NOMO-1 treated with DMSO at 0.1 percent for 48 hours (cell line): ENCODE data around the gene MAFB.

ENCODE experiments used
- DNase-seq: peaks from one replicate; lab custom pipeline; 2025; ENCODE audit not compliant: unreplicated experiment; lab: John Stamatoyannopoulos, UW

The MAFB gene

DNA sequence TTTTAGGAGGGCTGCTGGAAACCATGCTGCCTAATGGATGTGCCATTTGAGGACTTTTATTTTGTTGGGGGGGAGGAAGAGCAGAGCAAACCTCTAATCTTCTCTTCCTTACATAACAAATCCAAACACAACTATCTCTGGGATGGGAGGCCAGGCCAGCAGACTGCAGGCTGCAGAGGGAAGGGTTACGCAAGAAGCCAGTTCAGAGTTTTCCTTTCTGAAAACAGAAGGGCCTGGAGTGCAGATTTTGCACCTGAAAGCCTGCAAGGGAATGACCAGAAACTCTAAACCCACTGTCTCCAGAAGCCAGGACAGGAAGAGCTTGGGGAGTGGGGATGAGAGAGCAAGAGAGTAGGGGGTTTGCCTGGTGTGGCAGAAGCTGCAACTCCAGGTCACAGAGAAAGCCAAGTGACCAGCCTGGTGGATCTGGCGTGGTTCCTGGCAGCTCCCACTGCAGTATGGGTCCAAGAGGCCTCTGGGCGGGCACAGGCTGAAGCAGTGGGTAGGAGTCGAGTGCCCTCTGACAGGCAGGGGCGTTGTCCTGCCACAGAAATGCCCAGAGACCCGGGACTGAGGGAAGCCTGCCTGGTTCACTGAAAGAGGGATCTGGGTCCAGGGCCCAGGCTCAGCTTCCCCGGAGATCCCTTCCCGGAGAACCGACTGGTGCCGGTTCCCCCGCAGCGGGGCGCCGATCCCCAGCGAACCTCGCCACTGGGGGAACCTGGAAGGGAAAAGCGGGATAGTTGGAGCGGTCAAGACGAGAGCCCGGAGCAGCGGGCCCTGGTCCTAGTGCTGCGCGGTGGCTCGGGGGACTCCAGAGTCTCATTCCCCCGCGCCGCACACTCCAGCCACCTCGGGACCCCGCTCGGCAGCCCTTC is 6.7 kb downstream of the MAFB start:
- DNase-seq: no peak

DNA sequence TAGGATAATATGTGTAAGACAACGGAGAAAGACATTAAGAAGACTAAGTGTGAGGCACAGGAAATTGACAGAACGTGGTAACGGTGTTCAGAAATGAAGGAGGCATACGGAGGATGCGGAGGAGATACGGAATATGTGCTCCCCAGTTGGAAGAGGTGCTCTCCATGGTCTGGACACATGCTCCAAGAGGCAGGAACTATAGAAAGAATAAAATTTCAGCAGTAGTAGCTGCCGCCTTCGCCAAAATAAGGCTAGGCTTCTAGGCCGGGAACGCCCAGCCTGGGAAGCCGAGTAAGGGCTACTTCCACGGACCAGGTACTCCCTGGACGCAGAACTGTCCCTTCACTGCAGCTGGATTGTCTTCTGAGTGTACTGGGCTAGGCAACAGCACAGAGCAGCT is 7.4 kb downstream of the MAFB start:
- DNase-seq: no peak

DNA sequence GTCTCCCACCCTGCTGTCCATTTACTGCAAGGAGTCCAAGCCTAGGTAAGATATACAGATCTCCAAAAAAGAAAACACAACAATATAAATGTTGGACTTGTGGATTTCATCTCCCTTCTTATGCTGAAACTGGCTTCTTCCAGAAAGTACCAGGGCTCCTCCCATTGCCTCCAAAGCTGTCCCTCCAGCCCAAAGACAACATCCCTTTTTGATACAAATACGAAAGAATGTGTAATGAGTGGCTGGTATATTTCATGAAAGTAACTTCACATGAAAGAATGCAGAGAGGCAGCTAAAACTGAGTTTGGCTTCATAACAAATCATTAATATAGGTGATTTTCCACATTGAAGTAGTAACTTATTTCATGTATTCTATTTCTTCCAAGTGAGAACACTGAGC is 7.9 kb downstream of the MAFB start:
- DNase-seq: no peak

DNA sequence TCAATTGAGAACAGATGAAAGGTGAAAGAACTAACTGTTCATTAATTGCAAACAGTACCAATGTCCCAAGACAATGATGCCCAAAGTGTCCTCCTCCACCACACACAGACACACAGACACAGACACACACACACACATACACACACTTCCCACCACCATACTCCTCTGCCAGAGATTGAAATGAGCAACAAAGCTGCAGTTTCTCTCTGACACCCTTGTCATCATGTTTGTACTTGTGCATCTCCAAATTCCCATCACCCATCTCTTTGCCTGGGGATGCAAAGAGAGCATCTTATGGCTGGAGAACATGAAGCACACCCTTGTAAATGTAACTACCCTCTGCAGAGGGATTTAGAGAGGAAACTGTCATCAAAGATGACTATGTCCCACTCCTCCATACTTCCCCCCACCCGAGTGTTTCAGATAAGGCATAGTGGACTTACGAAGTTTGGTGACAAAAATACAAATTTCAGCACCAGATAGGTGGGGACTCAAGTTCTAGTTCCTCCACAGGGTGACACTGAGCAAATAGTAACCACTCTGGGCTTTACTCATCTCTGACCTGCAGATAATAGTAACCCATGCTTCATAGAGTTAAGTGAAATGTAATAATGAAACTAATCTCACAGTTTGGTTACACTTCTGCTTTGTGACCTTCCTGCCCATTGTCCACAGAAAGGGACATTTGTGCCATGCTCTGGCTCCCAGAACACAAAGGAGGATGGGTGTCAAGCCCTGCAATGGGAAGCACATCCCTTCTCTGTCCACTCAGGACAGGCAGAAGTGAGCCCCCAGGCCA is 8.7 kb downstream of the MAFB start:
- peak; percentile 36 for DNase-seq

DNA sequence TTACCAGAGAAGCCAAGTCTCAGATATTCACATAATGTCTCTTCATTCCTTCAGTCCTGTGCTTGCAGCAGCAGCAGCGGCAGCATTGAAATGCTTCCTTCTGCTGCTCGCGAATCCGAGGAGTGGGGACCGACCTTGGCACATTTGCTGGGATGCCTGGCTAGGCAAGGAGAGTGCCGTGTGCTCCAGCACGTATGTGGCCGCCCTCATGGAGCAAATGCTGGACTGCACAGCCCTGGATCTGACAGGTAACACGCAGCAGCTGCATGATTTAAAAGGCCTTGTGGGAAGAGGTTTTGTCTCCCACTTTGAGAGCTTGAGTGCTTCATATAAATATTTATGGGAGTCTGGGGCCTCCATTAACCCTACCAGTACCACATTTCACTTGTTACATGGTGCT is 9.9 kb downstream of the MAFB start:
- no peak for DNase-seq

DNA sequence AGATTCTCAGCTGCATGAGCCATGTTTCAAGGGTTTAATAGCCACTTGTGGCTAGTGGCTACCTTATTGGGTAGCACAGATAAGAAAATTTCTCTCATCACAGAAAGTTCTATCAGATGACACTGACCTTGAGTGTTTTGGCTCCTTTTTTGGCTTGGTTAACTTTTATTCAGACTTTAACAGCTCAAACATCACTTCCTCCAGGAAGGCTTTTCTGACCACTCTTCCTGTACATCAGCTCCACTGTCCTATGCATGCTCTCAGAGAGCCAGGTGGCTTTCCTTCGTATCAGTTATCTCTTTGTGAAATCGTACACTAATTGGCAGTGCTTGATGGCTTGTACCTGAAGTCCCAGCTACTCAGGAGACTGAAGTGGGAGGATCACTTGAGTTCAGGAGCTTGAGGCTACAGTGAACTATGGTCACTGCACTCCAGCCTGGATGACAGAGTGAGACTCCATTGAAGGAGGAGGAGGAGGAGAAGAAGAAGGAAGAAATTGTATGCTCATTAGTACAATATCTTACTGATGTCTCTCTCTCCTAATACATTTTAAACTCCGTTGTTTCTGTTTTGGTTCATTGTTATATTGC is 10.7 kb downstream of the MAFB start:
- DNase-seq: no peak

DNA sequence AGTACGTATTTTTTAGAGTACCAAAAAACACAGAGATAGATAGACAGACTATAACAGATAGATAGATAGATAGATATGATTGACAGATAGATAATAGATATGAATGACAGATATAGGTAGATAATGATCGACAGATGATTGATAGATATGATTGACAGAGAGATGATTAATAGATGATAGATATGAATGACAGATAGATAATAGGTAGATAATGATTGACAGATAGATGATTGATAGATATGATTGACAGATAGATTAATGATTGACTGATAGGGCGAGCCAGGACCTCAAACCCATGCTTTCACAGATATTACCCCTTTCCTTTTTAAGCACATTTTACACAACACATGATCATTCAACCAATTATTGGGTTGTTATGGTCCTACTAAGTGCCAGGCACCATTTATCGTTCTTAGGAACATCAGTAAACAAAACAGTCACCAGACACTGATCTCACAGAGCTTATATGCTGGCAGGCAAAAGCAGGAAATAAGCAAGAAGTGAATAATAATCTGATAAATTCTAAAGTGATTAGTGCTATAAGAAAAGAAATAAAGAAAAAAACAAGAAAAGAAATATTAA is 11.6 kb downstream of the MAFB start:
- DNase-seq: no peak

DNA sequence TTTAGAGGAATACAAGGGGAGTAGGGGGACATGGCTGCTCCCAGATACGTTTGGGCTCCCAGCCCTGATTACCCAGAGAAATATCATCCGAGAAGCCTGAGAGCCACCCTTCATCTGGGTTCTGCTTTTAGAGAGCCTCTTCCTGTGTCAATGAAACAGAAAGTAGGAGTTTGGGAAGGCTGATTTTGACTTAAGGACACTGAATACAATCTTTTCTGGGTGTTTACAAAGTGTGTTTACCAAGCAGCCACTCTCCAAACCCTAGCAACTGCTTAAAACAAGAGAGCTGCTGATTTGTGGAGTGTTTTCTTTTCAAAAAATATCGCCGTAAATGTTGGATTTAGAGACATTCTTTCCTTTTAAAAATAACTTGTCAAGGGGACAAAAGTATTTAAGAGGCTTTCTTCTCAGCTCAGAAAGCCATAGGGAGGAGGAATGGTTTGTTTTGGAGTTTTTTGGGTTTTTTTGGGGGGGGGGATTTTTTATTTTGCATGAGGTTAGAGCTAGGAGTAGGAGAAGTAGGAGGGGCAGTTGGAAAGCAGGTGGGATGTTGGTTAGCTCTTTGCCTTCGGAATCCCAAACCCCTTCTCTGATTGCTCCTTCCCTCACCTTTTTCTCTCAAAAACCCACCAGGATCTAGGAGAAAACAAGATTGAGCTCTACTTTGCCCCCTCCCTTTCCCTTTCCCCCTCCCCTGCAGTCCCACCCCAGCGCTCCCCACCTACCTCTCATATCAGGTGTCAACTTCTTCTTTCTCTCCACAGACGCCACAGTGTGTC is 12.4 kb downstream of the MAFB start:
- DNase-seq: peak; percentile 11

DNA sequence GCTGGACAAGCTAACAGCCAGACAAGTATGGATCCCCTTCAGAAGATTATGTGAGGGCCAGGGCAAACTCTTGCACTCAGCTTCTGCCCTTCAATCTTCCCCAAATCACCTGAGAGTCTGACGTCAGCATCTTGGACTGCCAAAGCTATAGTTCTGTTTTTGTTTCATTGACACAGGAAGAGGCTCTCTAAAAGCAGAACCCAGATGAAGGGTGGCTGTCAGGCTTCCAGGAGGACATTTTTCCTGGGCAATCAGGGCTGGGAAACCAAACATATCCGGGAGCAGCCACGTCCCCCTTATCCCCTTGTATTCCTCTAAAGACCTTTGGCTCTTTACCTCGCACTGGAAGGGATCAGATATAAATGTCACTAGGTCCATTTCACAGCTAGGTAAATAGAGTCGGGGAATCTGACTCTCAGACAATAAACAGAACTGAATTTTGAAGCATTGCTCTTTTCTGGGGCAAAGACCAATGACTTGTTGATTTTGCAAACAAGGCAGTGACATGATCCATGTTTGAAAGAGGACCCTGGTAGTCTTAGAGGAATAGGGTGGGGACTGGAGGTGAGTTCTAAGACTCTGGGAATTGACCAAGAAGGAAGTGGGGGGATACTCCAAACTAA is 13.3 kb downstream of the MAFB start:
- no peak for DNase-seq

DNA sequence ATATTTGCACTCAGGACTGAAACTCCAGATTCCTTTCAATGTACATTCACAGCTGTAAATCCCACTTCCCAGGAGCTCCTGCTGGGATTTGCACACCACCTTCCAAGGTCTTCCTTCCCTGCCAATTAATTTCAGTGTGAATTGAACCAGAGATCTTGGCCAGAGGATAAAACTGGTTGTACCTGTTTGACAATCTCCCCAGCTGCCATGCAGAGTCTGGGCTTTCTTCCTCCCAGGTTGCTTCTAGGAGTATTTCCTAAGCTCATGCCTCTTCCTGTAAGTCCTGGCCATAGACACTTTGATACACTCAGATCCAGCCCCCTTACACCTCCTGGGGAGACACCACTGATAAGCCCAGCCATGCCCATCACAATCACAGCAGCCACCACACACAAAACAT is 15.6 kb downstream of the MAFB start:
- DNase-seq: no peak

DNA sequence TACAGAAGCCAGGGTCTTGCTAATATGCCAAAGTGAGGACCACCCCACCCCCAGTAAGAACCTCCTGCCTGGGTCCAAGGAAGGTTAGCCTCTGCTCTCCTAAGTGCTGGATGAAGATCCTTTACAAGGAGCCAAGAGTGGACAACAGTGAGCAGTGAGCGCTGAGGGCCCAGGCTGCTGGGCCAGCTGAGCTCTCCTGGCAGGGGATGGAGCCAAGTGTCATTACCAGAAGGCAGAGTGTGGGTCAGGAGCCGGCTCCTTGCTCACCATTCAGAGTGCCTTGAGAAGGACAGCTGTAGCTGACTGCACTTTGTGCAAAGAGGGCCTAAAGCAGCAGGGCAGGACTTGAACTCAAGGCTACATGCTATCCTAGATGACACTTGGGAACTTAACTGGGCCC is 16.9 kb downstream of the MAFB start:
- no peak for DNase-seq

DNA sequence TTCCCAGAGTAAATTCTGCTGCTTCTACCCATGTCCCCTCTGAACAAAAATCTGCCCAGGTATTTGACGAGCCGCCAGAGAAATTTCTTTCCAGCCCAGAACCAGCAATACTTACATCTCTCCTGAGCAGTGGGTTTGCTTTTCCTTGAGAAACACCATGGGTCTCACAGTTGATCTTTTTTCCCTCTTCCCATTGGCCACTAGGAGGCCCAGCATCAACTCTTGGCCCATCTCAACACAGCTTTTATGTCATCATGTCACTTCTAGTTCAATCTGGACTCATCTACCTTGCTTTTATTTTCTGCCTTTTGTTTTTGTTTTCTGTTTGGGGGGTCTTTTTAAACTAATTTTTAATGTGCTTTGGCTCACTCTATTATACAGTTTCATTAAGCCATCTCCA is 18.8 kb downstream of the MAFB start:
- DNase-seq: no peak

DNA sequence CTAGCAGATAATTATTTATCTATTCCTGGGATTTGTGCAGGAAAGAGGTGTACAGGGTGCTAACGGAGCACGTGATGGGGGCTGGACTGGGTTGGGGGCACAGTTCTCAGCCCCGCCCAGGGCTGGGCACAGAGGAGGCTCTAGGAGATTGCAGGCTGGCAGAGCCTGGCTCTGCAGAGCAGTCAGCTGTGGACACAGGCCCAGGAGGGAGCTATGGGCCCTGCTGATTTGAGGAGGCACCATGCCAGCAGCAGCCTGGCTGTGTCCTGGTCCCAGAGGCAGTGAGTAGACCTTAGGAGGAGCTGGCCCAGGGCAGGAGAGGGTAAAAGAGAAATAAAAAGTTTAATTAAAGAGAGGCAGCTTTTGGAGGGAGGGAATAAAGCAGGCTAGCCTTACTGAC is 19.3 kb downstream of the MAFB start:
- no peak for DNase-seq

DNA sequence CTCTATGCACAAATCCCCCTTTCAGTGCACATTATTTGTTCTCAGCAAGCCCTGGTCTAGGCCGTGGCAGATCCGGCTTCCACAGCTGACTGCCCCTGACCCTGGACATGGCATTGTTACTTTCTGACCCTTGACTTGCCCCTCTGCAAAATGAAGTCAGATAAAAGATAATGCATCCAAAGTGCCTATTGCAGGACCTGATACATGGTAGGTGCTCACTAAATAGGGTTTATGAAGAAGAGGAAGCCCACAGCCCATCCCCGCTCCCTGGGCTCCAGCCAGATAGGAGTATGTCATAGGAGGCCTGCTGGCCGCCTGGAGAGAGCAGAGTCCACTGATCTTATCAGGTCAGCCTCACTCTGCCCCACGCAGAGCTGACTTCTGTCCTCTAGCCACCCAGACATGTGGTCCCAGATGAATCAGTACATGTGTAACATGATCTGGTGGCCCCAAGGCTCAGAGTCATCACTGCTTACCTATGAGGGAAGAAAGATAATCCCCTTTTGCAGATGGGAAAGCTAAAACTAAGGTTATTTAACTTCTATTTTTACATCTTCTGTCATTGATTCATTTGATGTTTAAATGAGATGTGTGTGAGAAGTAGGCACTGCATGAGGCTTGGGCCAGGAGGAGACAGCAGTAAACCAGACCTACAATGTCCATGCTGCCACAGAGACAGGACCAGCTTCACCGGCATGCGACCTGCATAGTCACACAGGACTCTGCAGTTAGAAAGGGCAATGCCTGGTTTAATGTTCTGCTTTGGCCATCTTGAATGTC is 20.4 kb downstream of the MAFB start:
- no peak for DNase-seq

DNA sequence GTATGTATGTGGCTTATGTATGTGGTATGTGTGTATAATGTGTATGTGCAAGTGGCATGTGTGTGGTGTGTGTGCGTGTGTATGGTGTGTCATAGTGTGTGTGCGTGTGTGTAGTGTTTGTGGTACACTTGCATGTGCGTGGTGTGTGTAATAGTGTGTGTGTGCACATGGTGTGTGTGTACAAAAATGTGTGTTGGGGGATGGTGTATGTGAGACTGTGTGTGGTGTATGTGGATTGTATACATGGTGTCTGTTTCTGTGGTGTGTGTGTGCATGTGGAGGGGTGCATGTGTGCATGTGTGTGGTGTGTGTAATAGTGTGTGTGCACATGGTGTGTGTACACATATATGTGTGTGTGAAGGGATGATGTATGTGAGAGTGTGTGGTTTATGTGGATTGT is 21.5 kb downstream of the MAFB start:
- DNase-seq: no peak

DNA sequence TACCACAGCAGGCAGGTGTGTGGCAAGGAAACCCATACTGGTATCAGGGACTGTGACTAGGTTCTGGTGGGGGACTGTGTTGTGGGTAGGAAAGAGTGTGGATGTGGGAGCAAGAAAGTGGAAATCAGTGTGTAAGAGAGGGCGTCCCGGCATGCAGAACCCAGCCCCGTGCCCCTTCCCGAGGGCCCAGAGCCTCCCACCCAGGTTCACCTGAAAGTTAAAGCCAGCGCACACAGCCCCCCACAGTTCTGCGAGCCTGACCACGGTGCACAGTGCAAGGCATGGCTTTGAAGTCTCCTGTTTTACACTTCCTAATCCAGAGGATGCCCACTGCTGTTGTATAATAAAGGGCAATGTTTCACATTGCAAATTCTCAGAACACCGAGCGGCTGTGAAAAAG is 22.7 kb downstream of the MAFB start:
- DNase-seq: no peak

DNA sequence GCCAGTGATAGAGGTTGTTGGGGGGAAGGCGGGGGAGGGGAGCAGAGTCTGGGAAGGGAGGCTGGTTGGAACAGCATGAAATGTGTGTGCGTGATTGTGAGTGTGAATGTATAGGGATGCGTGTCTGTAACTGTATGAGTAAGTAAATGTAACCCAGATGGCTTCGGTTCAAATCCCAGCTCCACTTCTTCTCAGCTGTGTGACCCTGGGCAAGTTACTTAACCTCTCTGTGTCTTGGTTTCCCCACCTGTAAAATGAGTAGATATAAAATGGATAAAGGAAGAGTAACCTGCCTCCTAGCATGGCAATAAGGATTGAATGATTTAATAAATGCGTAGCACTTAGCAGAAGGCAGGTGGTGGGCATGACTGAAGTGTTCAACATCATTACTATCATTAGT is 24.1 kb downstream of the MAFB start:
- no peak for DNase-seq

DNA sequence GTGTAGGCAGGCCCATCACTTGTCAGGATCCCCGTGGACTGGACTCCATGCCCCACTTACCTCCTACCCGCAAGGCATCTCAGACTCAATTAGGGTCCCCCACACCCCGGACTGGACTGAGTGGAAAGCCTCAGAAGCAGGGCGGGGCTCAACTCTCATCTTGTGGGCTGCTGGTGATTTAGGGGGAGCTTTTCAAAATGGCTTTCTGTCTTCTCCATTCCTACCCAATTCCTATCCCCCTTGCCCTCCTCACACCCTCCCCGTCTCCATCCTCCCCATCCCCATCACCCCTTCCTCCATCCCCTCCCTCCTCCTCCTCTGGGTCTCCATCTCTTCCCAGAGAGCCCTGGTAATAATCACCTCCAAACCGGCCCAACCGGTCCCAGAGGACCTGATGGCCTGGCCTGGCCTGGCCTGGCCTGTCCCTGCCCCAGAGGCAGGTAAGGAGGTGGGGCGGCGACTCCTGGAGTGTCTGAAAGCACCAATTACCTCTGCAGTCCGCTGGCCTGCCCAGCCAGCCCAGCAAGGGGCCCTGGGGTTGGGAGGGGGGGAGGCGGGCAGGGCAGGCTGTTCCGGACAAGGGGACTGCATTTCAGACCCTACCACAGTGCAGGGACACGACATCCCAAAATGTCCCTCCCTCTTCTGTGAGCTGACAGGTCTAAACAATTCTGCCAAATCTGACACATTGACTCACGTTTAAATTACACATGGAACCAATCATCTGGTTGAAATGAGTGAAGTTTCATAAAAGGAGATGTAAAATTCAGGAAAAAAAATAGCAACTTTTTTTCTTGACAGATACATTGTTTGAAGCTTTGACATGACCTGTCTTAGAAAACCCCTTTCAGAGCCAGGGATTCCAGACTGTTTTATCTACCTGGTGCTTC is 24.8 kb downstream of the MAFB start:
- no peak for DNase-seq

DNA sequence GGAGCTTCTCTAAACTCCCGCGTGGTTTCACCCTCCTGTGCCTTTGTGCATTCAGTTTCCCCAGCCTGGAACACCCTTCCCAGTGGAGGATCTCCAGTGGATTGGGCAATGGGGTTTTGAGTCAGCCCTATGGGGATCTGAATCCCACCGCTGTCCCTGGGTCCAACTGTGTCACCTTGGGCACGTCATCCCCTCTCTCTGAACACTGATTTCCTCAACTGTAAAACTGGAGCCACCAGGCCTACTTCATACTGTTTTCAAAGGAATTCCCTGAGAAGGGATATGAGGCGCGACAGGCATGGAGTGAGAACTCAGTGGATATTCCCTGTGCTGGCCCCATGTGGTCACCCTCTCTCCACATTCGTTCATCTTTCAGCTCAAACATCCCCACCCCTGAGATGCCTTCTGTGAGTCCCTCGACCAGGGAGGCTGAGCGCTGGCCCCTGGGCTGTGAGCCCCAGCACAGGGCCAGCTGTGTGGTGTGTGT is 25.7 kb downstream of the MAFB start:
- DNase-seq: no peak
